Measurements from ENCODE around the gene RHOBTB1. TPM values are rescaled to one million over a fixed set of nuclear protein-coding genes. Genes with fewer than 3 reads are reported as not detected.

Gene RHOBTB1
- total RNA-seq, 2 donors from 2014 or later, result 6.6 to 6.8 TPM

GRCh38 chr10:60934215-60935175 is 9.5 kb downstream of the RHOBTB1 start:
- Mint-ChIP-seq H3K27ac (no peak overlapping the region), H3K4me1 (peaks cover 8% of the 10 kb centered on the region), H3K9me3 (no peaks in the 10 kb centered on the region), H3K4me3 (no peak overlapping the region), H3K27me3 (ENCODE audit: insufficient read depth) (peaks cover 13% of the 10 kb centered on the region), H3K36me3 (ENCODE audit: low read depth) (no peaks in the 10 kb centered on the region)
- H3K4me3 ChIP-seq (ENCODE audit: low read length), result no peak overlapping the region
- H3K27me3 ChIP-seq (ENCODE audit: control insufficient read depth, insufficient read depth, low read length, poor library complexity, severe bottlenecking), result peaks cover 14% of the 10 kb centered on the region
- H3K36me3 ChIP-seq (ENCODE audit: control insufficient read depth, insufficient read depth, low read length), result no peaks in the 10 kb centered on the region
- no peaks in the 10 kb centered on the region for H3K9me3 ChIP-seq (ENCODE audit: control insufficient read depth, low read length)
- H3K9ac ChIP-seq (ENCODE audit: extremely low read depth, low read length, poor library complexity, severe bottlenecking), result no peak overlapping the region
- H3K27ac ChIP-seq (ENCODE audit: low read depth, low read length), result no peak overlapping the region
- TF ChIP-seq CTCF (conservative IDR thresholded peaks at IDR 0.05), result no peak
- no peaks in the 10 kb centered on the region for H3K4me1 ChIP-seq (ENCODE audit: control insufficient read depth, insufficient read depth, low read length)
- DNase-seq, result no peak
- WGBS, 2 experiments (ENCODE audit: insufficient coverage in 1 of 2, insufficient read length in 1 of 2), result 92 to 94% methylated on average over 4 to 6 of the region's 6 CpGs

- Mint-ChIP-seq H3K4me3 (no peak overlapping the region), H3K4me1 (peaks cover 10% of the 10 kb centered on the region), H3K9me3 (no peaks in the 10 kb centered on the region), H3K27ac (no peak overlapping the region), H3K27me3 (ENCODE audit: insufficient read depth) (peaks cover 17% of the 10 kb centered on the region), H3K36me3 (ENCODE audit: low read depth) (no peaks in the 10 kb centered on the region)
- Histone ChIP-seq H3K4me1 (ENCODE audit: control insufficient read depth, insufficient read depth, low read length) (no peaks in the 10 kb centered on the region), H3K27ac (ENCODE audit: low read depth, low read length) (no peak overlapping the region), H3K9ac (ENCODE audit: extremely low read depth, low read length, poor library complexity, severe bottlenecking) (no peak overlapping the region), H3K27me3 (ENCODE audit: control insufficient read depth, insufficient read depth, low read length, poor library complexity, severe bottlenecking) (peaks cover 14% of the 10 kb centered on the region), H3K9me3 (ENCODE audit: control insufficient read depth, low read length) (no peaks in the 10 kb centered on the region), H3K36me3 (ENCODE audit: control insufficient read depth, insufficient read depth, low read length) (no peaks in the 10 kb centered on the region), H3K4me3 (ENCODE audit: low read length) (no peak overlapping the region)
- WGBS, 2 experiments (ENCODE audit: insufficient coverage in 1 of 2, insufficient read length in 1 of 2), result 41 to 58% methylated on average over 3 to 4 of the region's 4 CpGs
- no peak for TF ChIP-seq CTCF (conservative IDR thresholded peaks at IDR 0.05)
- no peak for DNase-seq
Measured at GRCh38 chr10:60932756-60933155, 11.2 kb downstream of the RHOBTB1 start.

- DNase-seq, result no peak
- peaks cover 10% of the 10 kb centered on the region for H3K4me1 Mint-ChIP-seq
- Histone ChIP-seq H3K9ac (ENCODE audit: extremely low read depth, low read length, poor library complexity, severe bottlenecking) (no peak overlapping the region), H3K9me3 (ENCODE audit: control insufficient read depth, low read length) (no peaks in the 10 kb centered on the region), H3K36me3 (ENCODE audit: control insufficient read depth, insufficient read depth, low read length) (no peaks in the 10 kb centered on the region), H3K4me1 (ENCODE audit: control insufficient read depth, insufficient read depth, low read length) (no peaks in the 10 kb centered on the region), H3K27me3 (ENCODE audit: control insufficient read depth, insufficient read depth, low read length, poor library complexity, severe bottlenecking) (peaks cover 14% of the 10 kb centered on the region), H3K4me3 (ENCODE audit: low read length) (no peak overlapping the region), H3K27ac (ENCODE audit: low read depth, low read length) (no peak overlapping the region)
- WGBS, 2 experiments (ENCODE audit: insufficient coverage in 1 of 2, insufficient read length in 1 of 2), result 88 to 96% methylated on average over 2 to 3 of the region's 3 CpGs
- no peak for TF ChIP-seq CTCF (conservative IDR thresholded peaks at IDR 0.05)
- no peak overlapping the region for H3K27ac Mint-ChIP-seq
- H3K4me3 Mint-ChIP-seq, result no peak overlapping the region
- H3K27me3 Mint-ChIP-seq (ENCODE audit: insufficient read depth), result peaks cover 26% of the 10 kb centered on the region
- no peaks in the 10 kb centered on the region for H3K36me3 Mint-ChIP-seq (ENCODE audit: low read depth)
- no peaks in the 10 kb centered on the region for H3K9me3 Mint-ChIP-seq
Measured at GRCh38 chr10:60930237-60930636, 13.7 kb downstream of the RHOBTB1 start.

Data from endodermal cell (in vitro differentiated cells).